RPMI7951 (cell line): ENCODE measurements around the gene ARHGAP40. TPM values are rescaled to one million over a fixed set of nuclear protein-coding genes. Genes with fewer than 3 reads are reported as not detected.
"Not testable (repeated sequence)": the region's sequence is repeated elsewhere in the genome, so short reads cannot be mapped to it uniquely, and the experiment has no call there.

Source experiments
- DNase-seq: peaks from one replicate; pipeline ENCODE4 v3.0.0-alpha.2; 2012; ENCODE audit warnings: low read depth
- total RNA-seq: library from RNA; depleted of rRNA; stranded (reverse); fragments of >200 nt; shearing (Covaris generic); gene quantifications from 2 replicates; pipeline ENCODE4 v1.2.3, GENCODE V29; 2014

Gene ARHGAP40
- total RNA-seq, 1 experiment from 2014 or later = not detected

- no peak for DNase-seq
Observed at GRCh38 chr20:38588303-38588702, 13.3 kb upstream of the ARHGAP40 start.

- DNase-seq = no peak
Observed at GRCh38 chr20:38589351-38589750, 12.3 kb upstream of the ARHGAP40 start.

GRCh38 chr20:38589967-38590675 is 11.5 kb upstream of the ARHGAP40 start:
- no peak for DNase-seq

- DNase-seq = peak; percentile 18
Observed at GRCh38 chr20:38590676-38591473, 10.7 kb upstream of the ARHGAP40 start.

- no peak for DNase-seq
Observed at GRCh38 chr20:38591474-38592410, 9.9 kb upstream of the ARHGAP40 start.

- DNase-seq = peak; percentile 37
Observed at GRCh38 chr20:38592411-38592790, 9.2 kb upstream of the ARHGAP40 start.

GRCh38 chr20:38594281-38594680 is 7.3 kb upstream of the ARHGAP40 start:
- not testable (repeated sequence) for DNase-seq

GRCh38 chr20:38595886-38596285 is 5.7 kb upstream of the ARHGAP40 start:
- DNase-seq = not testable (repeated sequence)

- DNase-seq = peak; percentile 20
Observed at GRCh38 chr20:38599410-38599882, 2.2 kb upstream of the ARHGAP40 start.

- no peak for DNase-seq
Observed at GRCh38 chr20:38600057-38600456, 1.6 kb upstream of the ARHGAP40 start.

- DNase-seq = no peak
Observed at GRCh38 chr20:38602185-38602581, 574 bp downstream of the ARHGAP40 start.

GRCh38 chr20:38603286-38603685 is 1.7 kb downstream of the ARHGAP40 start:
- DNase-seq = no peak

- DNase-seq = peak; percentile 78
Observed at GRCh38 chr20:38604873-38605303, 3.3 kb downstream of the ARHGAP40 start.

- no peak for DNase-seq
Observed at GRCh38 chr20:38607351-38607750, 5.7 kb downstream of the ARHGAP40 start.

- no peak for DNase-seq
Observed at GRCh38 chr20:38608188-38608587, 6.6 kb downstream of the ARHGAP40 start.

GRCh38 chr20:38609815-38610214 is 8.2 kb downstream of the ARHGAP40 start:
- DNase-seq = no peak

GRCh38 chr20:38610521-38610920 is 8.9 kb downstream of the ARHGAP40 start:
- DNase-seq = peak; percentile 28

GRCh38 chr20:38612751-38613515 is 11.3 kb downstream of the ARHGAP40 start:
- DNase-seq = no peak

GRCh38 chr20:38615283-38615682 is 13.7 kb downstream of the ARHGAP40 start:
- no peak for DNase-seq

GRCh38 chr20:38616457-38616856 is 14.8 kb downstream of the ARHGAP40 start:
- no peak for DNase-seq
